GM12891 (cell line): ENCODE results near the gene FTO.

Experiments
- POLR2A ChIP-seq: IDR thresholded peaks from 2 replicates; pipeline ENCODE4 v1.6.1; 2011; ENCODE audit warnings: low read depth, low read length, control low read depth
- POLR2AphosphoS5 ChIP-seq: IDR thresholded peaks from 2 replicates; pipeline ENCODE4 v1.6.1; 2011; ENCODE audit warnings: low read depth, low read length, control low read depth
- TAF1 ChIP-seq: IDR thresholded peaks from 2 replicates; pipeline ENCODE4 v1.6.1; 2011; ENCODE audit warnings: low read depth, low read length, control low read depth

- no peak for TF ChIP-seq POLR2AphosphoS5
- TF ChIP-seq POLR2A, result no peak
- no peak for TF ChIP-seq TAF1
Measured at GRCh38 chr16:53980675-53981074, 276.7 kb downstream of the FTO start.
